Mesothelial cell of epicardium (in vitro differentiated cells): ENCODE data around the gene TET3. TPM values are rescaled to one million over a fixed set of nuclear protein-coding genes. Genes with fewer than 3 reads are reported as not detected.

Source experiments
- DNase-seq, 2 experiments: peaks; one replicate each; pipeline ENCODE4 v3.0.0; 2021; ENCODE audit warnings: low spot score in 2 of 2; ENCODE audit not compliant: unreplicated experiment in 2 of 2
- H3K27ac Mint-ChIP-seq: 2 replicates; pipeline ENCODE4 v1.8.0; 2021; ENCODE audit warnings: mixed read lengths
- H3K27me3 Mint-ChIP-seq: 2 replicates; pipeline ENCODE4 v1.8.0; 2021; ENCODE audit warnings: low read depth, mixed read lengths
- H3K36me3 Mint-ChIP-seq: 2 replicates; pipeline ENCODE4 v1.8.0; 2021; ENCODE audit warnings: mixed read lengths
- H3K4me1 Mint-ChIP-seq: 2 replicates; pipeline ENCODE4 v1.8.0; 2021; ENCODE audit warnings: mixed read lengths
- H3K4me3 Mint-ChIP-seq: 2 replicates; pipeline ENCODE4 v1.8.0; 2021; ENCODE audit warnings: mild to moderate bottlenecking, moderate library complexity, mixed read lengths
- H3K9me3 Mint-ChIP-seq: 2 replicates; pipeline ENCODE4 v1.8.0; 2021; ENCODE audit warnings: mixed read lengths
- total RNA-seq: library from RNA; stranded (reverse); gene quantifications from 3 replicates; pipeline ENCODE4 v1.2.1, GENCODE V29; 2021
- TF ChIP-seq, protein P1 (sequence below): fragments of 200-600 bp; sonication (generic); IDR thresholded peaks from one replicate; pipeline ENCODE4 v1.5.0; 2021; ENCODE audit warnings: antibody characterized with exemption; ENCODE audit not compliant: unreplicated experiment

The TET3 gene
- total RNA-seq, 1 donor from 2014 or later, result 42.6 TPM

DNA sequence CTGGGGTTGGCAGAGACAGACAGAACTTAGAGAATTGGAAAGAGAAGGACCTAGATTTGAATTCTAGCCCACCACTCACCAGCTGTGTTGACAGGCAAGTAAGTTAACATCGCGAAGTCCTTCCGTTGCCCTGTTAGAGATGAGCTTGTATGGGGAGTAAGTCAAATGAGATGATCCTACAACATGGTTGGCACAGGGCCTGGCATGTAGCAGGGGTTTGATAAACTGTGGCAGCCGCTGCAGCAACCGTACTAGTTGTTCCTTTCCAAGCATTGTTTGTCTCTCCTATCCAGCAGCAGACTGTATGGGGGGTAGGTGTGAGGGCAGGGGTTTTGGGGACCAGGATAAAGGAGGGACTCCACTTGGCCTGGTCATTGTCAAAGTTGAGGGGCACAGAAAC lies 16.0 kb downstream of the TET3 start:
- no peaks in the 10 kb centered on the region for H3K27me3 Mint-ChIP-seq
- H3K9me3 Mint-ChIP-seq, result no peaks in the 10 kb centered on the region
- no peak for DNase-seq
- no peak overlapping the region for H3K4me3 Mint-ChIP-seq
- peaks cover 2% of the 10 kb centered on the region for H3K36me3 Mint-ChIP-seq
- TF ChIP-seq, protein P1, sequence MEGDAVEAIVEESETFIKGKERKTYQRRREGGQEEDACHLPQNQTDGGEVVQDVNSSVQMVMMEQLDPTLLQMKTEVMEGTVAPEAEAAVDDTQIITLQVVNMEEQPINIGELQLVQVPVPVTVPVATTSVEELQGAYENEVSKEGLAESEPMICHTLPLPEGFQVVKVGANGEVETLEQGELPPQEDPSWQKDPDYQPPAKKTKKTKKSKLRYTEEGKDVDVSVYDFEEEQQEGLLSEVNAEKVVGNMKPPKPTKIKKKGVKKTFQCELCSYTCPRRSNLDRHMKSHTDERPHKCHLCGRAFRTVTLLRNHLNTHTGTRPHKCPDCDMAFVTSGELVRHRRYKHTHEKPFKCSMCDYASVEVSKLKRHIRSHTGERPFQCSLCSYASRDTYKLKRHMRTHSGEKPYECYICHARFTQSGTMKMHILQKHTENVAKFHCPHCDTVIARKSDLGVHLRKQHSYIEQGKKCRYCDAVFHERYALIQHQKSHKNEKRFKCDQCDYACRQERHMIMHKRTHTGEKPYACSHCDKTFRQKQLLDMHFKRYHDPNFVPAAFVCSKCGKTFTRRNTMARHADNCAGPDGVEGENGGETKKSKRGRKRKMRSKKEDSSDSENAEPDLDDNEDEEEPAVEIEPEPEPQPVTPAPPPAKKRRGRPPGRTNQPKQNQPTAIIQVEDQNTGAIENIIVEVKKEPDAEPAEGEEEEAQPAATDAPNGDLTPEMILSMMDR, result no peak
- peaks cover 69% of the 10 kb centered on the region for H3K4me1 Mint-ChIP-seq
- peak overlapping the region; percentile 84 for H3K27ac Mint-ChIP-seq

DNA sequence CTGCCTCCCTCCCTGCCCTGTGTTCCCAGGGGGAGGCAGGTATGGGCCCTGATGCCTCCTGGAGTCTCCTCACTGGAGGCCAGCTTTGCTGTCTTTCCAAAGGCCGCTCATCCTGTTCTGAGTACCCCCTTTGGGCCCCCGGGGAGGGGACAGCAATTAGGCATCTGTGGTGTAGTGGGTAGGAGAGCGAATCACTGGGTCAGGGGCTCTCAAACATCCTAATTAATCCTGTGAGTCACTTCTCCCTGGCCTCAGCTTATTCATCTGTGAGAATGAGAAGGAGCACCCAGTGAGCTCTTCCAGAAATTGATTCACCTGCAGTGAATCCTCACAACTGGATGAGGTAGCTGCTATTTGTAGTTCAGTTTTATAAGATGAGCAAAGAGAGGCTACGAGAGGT lies 16.4 kb downstream of the TET3 start:
- TF ChIP-seq, protein P1, result no peak
- peaks cover 71% of the 10 kb centered on the region for H3K4me1 Mint-ChIP-seq
- no peak overlapping the region for H3K27ac Mint-ChIP-seq
- no peaks in the 10 kb centered on the region for H3K27me3 Mint-ChIP-seq
- H3K36me3 Mint-ChIP-seq, result peaks cover 2% of the 10 kb centered on the region
- no peaks in the 10 kb centered on the region for H3K9me3 Mint-ChIP-seq
- no peak for DNase-seq
- peak overlapping the region; percentile 60 for H3K4me3 Mint-ChIP-seq

DNA sequence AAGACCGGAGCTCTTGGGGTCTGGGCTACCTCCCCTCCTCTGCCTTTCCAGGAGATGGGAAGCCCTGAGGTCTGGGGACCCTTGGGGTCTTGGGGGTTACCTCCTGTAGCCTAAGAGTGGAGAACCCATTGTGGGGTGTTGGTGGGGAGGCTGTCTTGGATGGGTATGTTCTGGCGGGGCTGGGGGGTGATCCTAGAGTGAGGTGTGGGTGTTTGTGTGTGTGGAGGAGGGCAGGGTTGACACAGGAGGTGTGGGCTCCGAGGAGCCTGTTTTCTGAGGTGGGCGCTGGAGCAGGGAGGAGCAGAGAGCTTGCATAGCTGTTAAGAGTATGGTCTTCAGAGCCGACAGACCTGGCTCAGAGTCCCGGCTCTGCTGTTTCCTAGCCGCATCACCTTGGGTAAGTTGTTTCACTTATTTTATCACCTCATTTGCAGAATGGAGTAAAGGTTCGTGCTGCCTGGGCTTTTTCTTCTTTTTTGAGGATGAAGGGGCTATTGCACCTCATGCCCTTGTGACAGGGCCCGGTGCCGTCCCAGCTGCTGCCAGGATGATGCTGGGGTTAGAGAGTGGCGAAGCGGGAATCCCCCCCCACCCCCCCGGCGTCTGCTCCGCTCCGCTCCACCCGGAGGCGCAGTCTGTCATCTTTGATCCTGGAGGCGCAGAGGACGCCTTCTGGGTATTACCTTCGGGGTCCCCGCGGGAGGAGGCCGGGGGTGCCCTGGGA lies 17.2 kb downstream of the TET3 start:
- DNase-seq, result no peak
- no peaks in the 10 kb centered on the region for H3K9me3 Mint-ChIP-seq
- H3K4me3 Mint-ChIP-seq, result peak overlapping the region; percentile 60
- peaks cover 80% of the 10 kb centered on the region for H3K4me1 Mint-ChIP-seq
- H3K27me3 Mint-ChIP-seq, result no peaks in the 10 kb centered on the region
- TF ChIP-seq, protein P1, result no peak
- peaks cover 2% of the 10 kb centered on the region for H3K36me3 Mint-ChIP-seq
- H3K27ac Mint-ChIP-seq, result peak overlapping the region; percentile 34

DNA sequence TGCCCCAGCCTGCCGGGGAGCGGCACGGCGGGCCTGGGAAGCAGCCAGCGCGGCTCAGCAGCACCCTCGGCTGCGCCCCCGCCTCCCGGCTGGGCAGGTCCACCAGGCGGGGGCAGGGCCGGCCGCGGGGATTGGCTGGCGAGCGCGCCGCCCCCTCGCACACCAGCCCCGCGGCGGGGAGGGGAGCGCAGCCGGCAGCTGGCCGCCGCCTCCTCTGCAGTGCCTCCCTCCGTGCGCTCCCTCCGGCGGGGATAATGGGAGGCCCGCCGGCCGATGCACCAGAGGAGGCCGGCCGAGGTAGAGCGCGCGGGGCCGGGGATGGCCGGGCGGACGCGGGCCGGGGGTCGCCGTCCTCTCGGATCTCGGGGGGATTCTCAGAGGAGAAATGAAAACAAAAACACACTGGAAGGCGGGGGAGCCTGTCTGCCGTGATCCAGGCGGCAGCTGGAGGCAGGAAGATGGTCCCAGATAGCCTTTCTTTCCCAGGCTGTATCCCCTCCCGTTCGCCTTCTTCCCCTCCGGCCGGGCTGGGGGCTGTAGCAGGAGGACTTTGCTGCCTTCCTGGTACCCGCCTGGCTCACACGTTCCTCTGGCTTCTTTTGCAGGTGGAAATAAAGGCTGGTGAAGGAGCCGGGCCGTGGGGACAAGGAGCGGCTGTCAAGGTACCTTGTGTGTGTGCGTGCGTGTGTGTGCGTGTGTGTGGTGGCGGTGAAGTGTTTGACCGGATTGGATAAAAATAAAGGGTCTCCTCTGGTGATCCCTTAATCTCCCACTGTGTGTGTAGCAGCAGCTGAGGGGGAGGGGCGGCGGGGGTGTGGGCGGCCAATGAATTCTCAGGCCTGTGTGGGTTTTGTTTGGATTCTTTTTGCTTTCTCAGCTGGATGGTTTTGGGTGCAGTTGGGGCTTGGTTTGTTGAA lies 18.1 kb downstream of the TET3 start:
- Mint-ChIP-seq H3K36me3 (peaks cover 2% of the 10 kb centered on the region), H3K4me1 (peaks cover 85% of the 10 kb centered on the region), H3K27me3 (no peaks in the 10 kb centered on the region), H3K4me3 (peak overlapping the region; percentile 74), H3K9me3 (no peaks in the 10 kb centered on the region), H3K27ac (peak overlapping the region; percentile 91)
- DNase-seq, result peak; percentile 79 to 85
- TF ChIP-seq, protein P1, result no peak

DNA sequence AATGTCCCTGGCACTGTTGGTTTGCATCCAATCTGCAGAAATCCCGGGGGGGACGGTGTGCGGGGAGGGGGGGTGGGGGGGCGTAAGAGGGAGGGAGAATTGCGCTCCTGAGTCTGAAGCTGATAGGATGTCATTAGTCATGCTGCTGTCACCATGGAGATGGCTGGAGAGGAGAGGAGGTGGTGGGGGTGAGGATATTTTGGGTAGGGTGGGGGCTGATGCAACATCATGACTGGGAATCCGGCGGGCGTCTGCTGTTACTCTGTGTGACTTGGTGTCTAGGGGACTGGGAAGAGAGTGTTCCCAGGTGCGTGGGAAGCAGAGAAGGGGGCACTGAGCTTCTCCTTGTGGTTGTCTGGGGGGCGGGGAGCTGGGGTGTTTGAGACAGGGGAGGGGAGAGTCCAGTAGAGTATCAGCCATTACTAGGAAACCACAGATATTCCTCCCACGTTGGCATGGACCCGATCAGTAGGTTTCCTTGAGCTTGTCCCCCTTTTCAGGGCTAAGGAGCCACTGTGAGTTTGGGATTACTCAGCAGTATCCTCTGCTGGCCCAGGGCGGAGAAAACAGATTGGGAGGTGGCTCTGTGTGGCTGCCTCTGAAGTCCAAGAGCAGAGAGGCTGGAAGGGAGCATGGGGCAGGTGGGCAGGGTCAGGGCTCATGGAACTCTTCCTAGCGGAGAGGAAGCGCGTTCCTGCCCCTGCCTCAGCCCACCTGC lies 18.9 kb downstream of the TET3 start:
- TF ChIP-seq, protein P1, result no peak
- peak overlapping the region; percentile 25 for H3K27ac Mint-ChIP-seq
- no peak for DNase-seq
- no peaks in the 10 kb centered on the region for H3K9me3 Mint-ChIP-seq
- H3K4me3 Mint-ChIP-seq, result peak overlapping the region; percentile 74
- H3K36me3 Mint-ChIP-seq, result peaks cover 2% of the 10 kb centered on the region
- no peaks in the 10 kb centered on the region for H3K27me3 Mint-ChIP-seq
- peaks cover 89% of the 10 kb centered on the region for H3K4me1 Mint-ChIP-seq
